H9 (cell line): Measurements from ENCODE around the gene KIAA1671. TPM values are rescaled to one million over a fixed set of nuclear protein-coding genes. Genes with fewer than 3 reads are reported as not detected.

Experiments used
- DNase-seq: peaks from one replicate; pipeline ENCODE4 v3.0.0-alpha.2; 2017
- H2AFZ ChIP-seq: one replicate; pipeline ENCODE4 v1.6.1; 2013; ENCODE audit warnings: mild to moderate bottlenecking, low read length, control low read depth, moderate library complexity
- H2AK5ac ChIP-seq: 2 replicates; pipeline ENCODE4 v1.6.1; 2013; ENCODE audit warnings: low read length, control low read depth, mixed read lengths; ENCODE audit not compliant: insufficient read length
- H2BK120ac ChIP-seq: one replicate; pipeline ENCODE4 v1.6.1; 2013; ENCODE audit warnings: low read depth, mild to moderate bottlenecking, low read length, control low read depth, inconsistent platforms; ENCODE audit not compliant: poor library complexity, severe bottlenecking
- H2BK12ac ChIP-seq: 2 replicates; pipeline ENCODE4 v1.6.1; 2013; ENCODE audit warnings: low read length, control low read depth, mixed read lengths, low read depth; ENCODE audit not compliant: insufficient read length
- H2BK15ac ChIP-seq: 2 replicates; pipeline ENCODE4 v1.6.1; 2013; ENCODE audit warnings: low read depth, low read length, control low read depth
- H2BK20ac ChIP-seq: one replicate; pipeline ENCODE4 v1.6.1; 2013; ENCODE audit warnings: low read depth, mild to moderate bottlenecking, low read length, control low read depth, inconsistent platforms; ENCODE audit not compliant: poor library complexity, severe bottlenecking
- H2BK5ac ChIP-seq: 2 replicates; pipeline ENCODE4 v1.6.1; 2013; ENCODE audit warnings: low read length, control low read depth, mixed read lengths; ENCODE audit not compliant: insufficient read length
- H3K14ac ChIP-seq: 2 replicates; pipeline ENCODE4 v1.6.1; 2013; ENCODE audit warnings: low read length, control low read depth; ENCODE audit not compliant: insufficient read depth
- H3K18ac ChIP-seq: 2 replicates; pipeline ENCODE4 v1.6.1; 2013; ENCODE audit warnings: low read depth, mild to moderate bottlenecking, mixed read lengths, low read length, control low read depth; ENCODE audit not compliant: insufficient read length
- H3K23ac ChIP-seq: 2 replicates; pipeline ENCODE4 v1.6.1; 2013; ENCODE audit warnings: low read length, control low read depth, mixed read lengths, low read depth; ENCODE audit not compliant: insufficient read length
- H3K23me2 ChIP-seq: 2 replicates; pipeline ENCODE4 v1.6.1; 2013; ENCODE audit warnings: low read depth, mild to moderate bottlenecking, mixed read lengths, low read length, control low read depth; ENCODE audit not compliant: insufficient read length, poor library complexity, severe bottlenecking
- H3K27ac ChIP-seq: 2 replicates; pipeline ENCODE4 v1.5.1; 2013; ENCODE audit warnings: low read length, control low read depth, mixed read lengths, low read depth; ENCODE audit not compliant: insufficient read length
- H3K27me3 ChIP-seq: 2 replicates; pipeline ENCODE4 v1.6.1; 2013; ENCODE audit warnings: low read length, control low read depth, inconsistent platforms; ENCODE audit not compliant: insufficient read depth
- H3K4ac ChIP-seq: 2 replicates; pipeline ENCODE4 v1.6.1; 2013; ENCODE audit warnings: low read depth, mild to moderate bottlenecking, control low read depth, inconsistent platforms, low read length, moderate library complexity
- H3K4me1 ChIP-seq: 2 replicates; pipeline ENCODE4 v1.6.1; 2013; ENCODE audit warnings: low read length, control low read depth, inconsistent platforms; ENCODE audit not compliant: insufficient read depth
- H3K4me2 ChIP-seq: 2 replicates; pipeline ENCODE4 v1.6.1; 2013; ENCODE audit warnings: low read length, control low read depth, mixed read lengths; ENCODE audit not compliant: insufficient read length, insufficient read depth
- H3K56ac ChIP-seq: 2 replicates; pipeline ENCODE4 v1.6.1; 2013; ENCODE audit warnings: low read depth, mild to moderate bottlenecking, mixed read lengths, low read length, control low read depth; ENCODE audit not compliant: insufficient read length
- H3K79me1 ChIP-seq: 2 replicates; pipeline ENCODE4 v1.6.1; 2013; ENCODE audit warnings: low read depth, mild to moderate bottlenecking, moderate library complexity, low read length, control low read depth, inconsistent platforms; ENCODE audit not compliant: insufficient read depth, poor library complexity, severe bottlenecking
- H3K79me2 ChIP-seq: 2 replicates; pipeline ENCODE4 v1.6.1; 2013; ENCODE audit warnings: low read length, control low read depth, inconsistent platforms; ENCODE audit not compliant: insufficient read depth
- H3K9ac ChIP-seq: 2 replicates; pipeline ENCODE4 v1.6.1; 2013; ENCODE audit warnings: low read length, control low read depth, mixed read lengths; ENCODE audit not compliant: insufficient read length; ENCODE audit errors: extremely low read depth
- H3K9me3 ChIP-seq: one replicate; pipeline ENCODE4 v1.6.1; 2013; ENCODE audit warnings: low read depth, low read length, inconsistent platforms; ENCODE audit not compliant: control insufficient read depth
- H3T11ph ChIP-seq: one replicate; pipeline ENCODE4 v1.6.1; 2013; ENCODE audit warnings: mild to moderate bottlenecking, low read length, control low read depth, inconsistent platforms
- H4K20me1 ChIP-seq: one replicate; pipeline ENCODE4 v1.6.1; 2013; ENCODE audit not compliant: control insufficient read depth, insufficient read length, insufficient read depth
- H4K5ac ChIP-seq: 2 replicates; pipeline ENCODE4 v1.6.1; 2013; ENCODE audit warnings: low read depth, mild to moderate bottlenecking, mixed read lengths, low read length, control low read depth; ENCODE audit not compliant: insufficient read length
- H4K8ac ChIP-seq: replicated peaks from 2 replicates; pipeline ENCODE4 v1.6.1; 2013; ENCODE audit warnings: low read length, control low read depth, mixed read lengths, low read depth; ENCODE audit not compliant: insufficient read length
- H4K91ac ChIP-seq: 2 replicates; pipeline ENCODE4 v1.6.1; 2013; ENCODE audit warnings: low read depth, mild to moderate bottlenecking, moderate library complexity, mixed read lengths, low read length, control low read depth; ENCODE audit not compliant: insufficient read length
- H3K27ac Mint-ChIP-seq, 3 experiments: 2 replicates in 2 of 3; 3 replicates in 1 of 3; pipeline ENCODE4 v1.8.0; 2020 to 2021; ENCODE audit warnings: mixed read lengths in 3 of 3, mild to moderate bottlenecking in 1 of 3, moderate library complexity in 1 of 3
- H3K27me3 Mint-ChIP-seq: 2 replicates; pipeline ENCODE4 v1.8.0; 2021; ENCODE audit warnings: low read depth, mild to moderate bottlenecking, moderate library complexity, mixed read lengths
- H3K36me3 Mint-ChIP-seq, 3 experiments: 2 replicates in 2 of 3; 3 replicates in 1 of 3; pipeline ENCODE4 v1.8.0; 2020 to 2021; ENCODE audit warnings: low read depth in 3 of 3, mixed read lengths in 3 of 3; ENCODE audit not compliant: insufficient read depth in 1 of 3
- H3K4me1 Mint-ChIP-seq, 2 experiments: 2 replicates each; pipeline ENCODE4 v1.8.0; 2020; ENCODE audit warnings: mixed read lengths in 2 of 2
- H3K4me3 Mint-ChIP-seq, 2 experiments: 2 replicates in 1 of 2; 3 replicates in 1 of 2; pipeline ENCODE4 v1.8.0; 2020 to 2021; ENCODE audit warnings: mild to moderate bottlenecking in 2 of 2, mixed read lengths in 2 of 2, moderate library complexity in 1 of 2
- H3K9me3 Mint-ChIP-seq, 2 experiments: 2 replicates in 1 of 2; 3 replicates in 1 of 2; pipeline ENCODE4 v1.8.0; 2020; ENCODE audit warnings: mild to moderate bottlenecking in 2 of 2, mixed read lengths in 2 of 2, moderate library complexity in 1 of 2
- WGBS: extraction: QIAGEN DNeasy Blood & Tissue Kit; methylation state at CpG from one replicate; pipeline ENCODE4 v1.1.7; 2013; ENCODE audit warnings: missing lambda C conversion rate, low lambda C conversion rate, mixed read lengths; ENCODE audit not compliant: insufficient read length; ENCODE audit errors: extremely low coverage; 5-methylcytosine and 5-hydroxymethylcytosine counted together
- total RNA-seq: library from RNA; stranded (reverse); gene quantifications from 2 replicates; pipeline ENCODE4 v1.2.1, GENCODE V29; 2021
- TF ChIP-seq, protein P1 (sequence below): fragments of 200-600 bp; sonication (generic); conservative IDR thresholded peaks from 3 replicates; pipeline ENCODE4 v1.8.0; 2021; ENCODE audit warnings: antibody characterized with exemption, mild to moderate bottlenecking

KIAA1671 gene
- total RNA-seq, 1 experiment from 2014 or later, result 22.6 TPM

DNA sequence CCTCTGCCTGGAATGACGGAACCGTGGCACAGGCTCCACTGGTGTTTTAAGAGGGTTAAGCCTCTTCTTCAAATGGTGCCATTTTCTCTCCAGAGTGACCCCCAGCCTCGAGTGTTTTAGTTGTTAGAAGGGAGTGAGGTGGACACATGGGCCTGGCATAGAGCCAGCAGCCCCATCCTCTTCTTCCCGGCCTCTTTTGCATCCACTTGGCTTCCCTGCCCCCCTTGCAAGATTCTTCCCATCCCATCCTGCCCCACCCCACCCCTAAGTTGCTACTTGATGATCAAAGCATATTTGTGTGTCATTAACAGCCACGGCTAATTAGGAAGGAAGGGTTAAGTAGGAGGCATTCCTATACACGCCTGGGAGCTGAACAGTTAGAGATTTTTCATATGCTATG lies 174.8 kb downstream of the KIAA1671 start:
- Histone ChIP-seq H3K4me1 (no peaks in the 10 kb centered on the region), H4K91ac (no peak overlapping the region), H4K20me1 (no peaks in the 10 kb centered on the region), H2BK15ac (no peak overlapping the region), H2AK5ac (no peak overlapping the region), H3K56ac (no peak overlapping the region), H3K4me2 (no peak overlapping the region), H3K4ac (no peak overlapping the region), H4K8ac (no peak overlapping the region), H3K23ac (no peak overlapping the region), H3K14ac (no peak overlapping the region), H2BK5ac (no peak overlapping the region), H3K9ac (no peak overlapping the region), H3K18ac (no peak overlapping the region), H3K79me2 (no peaks in the 10 kb centered on the region), H3T11ph (no peak overlapping the region), H3K27ac (no peak overlapping the region), H2AFZ (no peak overlapping the region), H2BK20ac (no peak overlapping the region), H2BK12ac (no peak overlapping the region), H3K79me1 (no peaks in the 10 kb centered on the region), H3K9me3 (no peaks in the 10 kb centered on the region), H2BK120ac (no peak overlapping the region), H3K23me2 (no peaks in the 10 kb centered on the region), H3K27me3 (no peaks in the 10 kb centered on the region), H4K5ac (no peak overlapping the region)
- TF ChIP-seq, protein P1, sequence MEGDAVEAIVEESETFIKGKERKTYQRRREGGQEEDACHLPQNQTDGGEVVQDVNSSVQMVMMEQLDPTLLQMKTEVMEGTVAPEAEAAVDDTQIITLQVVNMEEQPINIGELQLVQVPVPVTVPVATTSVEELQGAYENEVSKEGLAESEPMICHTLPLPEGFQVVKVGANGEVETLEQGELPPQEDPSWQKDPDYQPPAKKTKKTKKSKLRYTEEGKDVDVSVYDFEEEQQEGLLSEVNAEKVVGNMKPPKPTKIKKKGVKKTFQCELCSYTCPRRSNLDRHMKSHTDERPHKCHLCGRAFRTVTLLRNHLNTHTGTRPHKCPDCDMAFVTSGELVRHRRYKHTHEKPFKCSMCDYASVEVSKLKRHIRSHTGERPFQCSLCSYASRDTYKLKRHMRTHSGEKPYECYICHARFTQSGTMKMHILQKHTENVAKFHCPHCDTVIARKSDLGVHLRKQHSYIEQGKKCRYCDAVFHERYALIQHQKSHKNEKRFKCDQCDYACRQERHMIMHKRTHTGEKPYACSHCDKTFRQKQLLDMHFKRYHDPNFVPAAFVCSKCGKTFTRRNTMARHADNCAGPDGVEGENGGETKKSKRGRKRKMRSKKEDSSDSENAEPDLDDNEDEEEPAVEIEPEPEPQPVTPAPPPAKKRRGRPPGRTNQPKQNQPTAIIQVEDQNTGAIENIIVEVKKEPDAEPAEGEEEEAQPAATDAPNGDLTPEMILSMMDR, result no peak
- peaks cover 7 to 16% (median 8%) of the 10 kb centered on the region in 3 experiments; a peak in 5 of 7 replicates for H3K36me3 Mint-ChIP-seq
- no peak for DNase-seq
- peaks cover 0 to 3% of the 10 kb centered on the region in 2 experiments; a peak in 2 of 5 replicates for H3K9me3 Mint-ChIP-seq
- WGBS, result no CpG with 5 or more reads among the region's 6 CpGs
- no peak overlapping the region; a peak in 1 of 7 replicates for H3K27ac Mint-ChIP-seq
- no peak overlapping the region for H3K4me3 Mint-ChIP-seq
- H3K4me1 Mint-ChIP-seq, result peaks cover 28 to 46% of the 10 kb centered on the region in 2 experiments
- H3K27me3 Mint-ChIP-seq, result 0 out of 2 replicates have a peak, but pooled peaks cover 2% of the 10 kb centered on the region
